ENCODE measurements around the gene GOLM1. TPM values are rescaled to one million over a fixed set of nuclear protein-coding genes. Genes with fewer than 3 reads are reported as not detected.

GOLM1 gene
- total RNA-seq, 1 donor from 2014 or later: 126 TPM

DNA sequence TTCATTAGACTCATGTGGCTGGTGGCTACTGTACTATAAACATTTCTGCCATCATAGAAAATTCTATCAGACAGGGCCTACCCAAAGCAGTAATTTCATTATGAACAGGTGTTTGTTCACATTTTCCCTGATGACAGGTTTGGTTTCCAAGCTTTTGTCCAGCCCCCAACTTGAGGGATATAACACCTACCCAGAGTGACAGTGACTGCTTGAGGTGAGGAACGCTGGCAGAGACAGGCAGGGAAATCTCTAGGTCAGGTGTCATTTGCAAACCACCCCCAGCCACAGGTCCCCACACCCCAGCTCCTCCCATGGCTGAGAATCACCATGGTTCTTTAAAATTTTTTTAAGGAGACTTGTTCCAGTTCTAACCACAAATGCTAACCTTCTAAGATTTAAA is 25.5 kb downstream of the GOLM1 start:
- Mint-ChIP-seq H3K27me3 (ENCODE audit: low read depth, unreplicated experiment) (no peaks in the 10 kb centered on the region), H3K4me1 (ENCODE audit: low read depth, unreplicated experiment) (peaks cover 35% of the 10 kb centered on the region), H3K4me3 (ENCODE audit: unreplicated experiment) (no peak overlapping the region), H3K27ac (ENCODE audit: unreplicated experiment) (no peak overlapping the region), H3K36me3 (ENCODE audit: low read depth, unreplicated experiment) (peaks cover 10% of the 10 kb centered on the region), H3K9me3 (ENCODE audit: unreplicated experiment) (no peaks in the 10 kb centered on the region)
- Histone ChIP-seq H3K4me3 (ENCODE audit: insufficient read depth, low read depth, low read length) (no peak overlapping the region), H3K9me3 (ENCODE audit: insufficient read depth, low read depth, low read length) (no peaks in the 10 kb centered on the region), H4K20me1 (ENCODE audit: insufficient read depth, low read length) (no peaks in the 10 kb centered on the region), H3K27me3 (ENCODE audit: insufficient read depth, low read length) (no peaks in the 10 kb centered on the region), H3K4me1 (ENCODE audit: insufficient read depth, low read length) (peaks cover 8% of the 10 kb centered on the region), H3K4me2 (ENCODE audit: low read length) (no peak overlapping the region), H3K27ac (ENCODE audit: low read depth, low read length) (no peak overlapping the region), H2AFZ (ENCODE audit: low read depth, low read length) (no peak overlapping the region), H3K36me3 (ENCODE audit: insufficient read depth, low read length) (peaks cover 6% of the 10 kb centered on the region), H3K9ac (ENCODE audit: low read length) (no peak overlapping the region), H3K79me2 (ENCODE audit: insufficient read depth, low read length) (no peaks in the 10 kb centered on the region)
- DNase-seq (ENCODE audit: low read depth) (no peak), FAIRE-seq (no peak)
- TF ChIP-seq, protein P1, sequence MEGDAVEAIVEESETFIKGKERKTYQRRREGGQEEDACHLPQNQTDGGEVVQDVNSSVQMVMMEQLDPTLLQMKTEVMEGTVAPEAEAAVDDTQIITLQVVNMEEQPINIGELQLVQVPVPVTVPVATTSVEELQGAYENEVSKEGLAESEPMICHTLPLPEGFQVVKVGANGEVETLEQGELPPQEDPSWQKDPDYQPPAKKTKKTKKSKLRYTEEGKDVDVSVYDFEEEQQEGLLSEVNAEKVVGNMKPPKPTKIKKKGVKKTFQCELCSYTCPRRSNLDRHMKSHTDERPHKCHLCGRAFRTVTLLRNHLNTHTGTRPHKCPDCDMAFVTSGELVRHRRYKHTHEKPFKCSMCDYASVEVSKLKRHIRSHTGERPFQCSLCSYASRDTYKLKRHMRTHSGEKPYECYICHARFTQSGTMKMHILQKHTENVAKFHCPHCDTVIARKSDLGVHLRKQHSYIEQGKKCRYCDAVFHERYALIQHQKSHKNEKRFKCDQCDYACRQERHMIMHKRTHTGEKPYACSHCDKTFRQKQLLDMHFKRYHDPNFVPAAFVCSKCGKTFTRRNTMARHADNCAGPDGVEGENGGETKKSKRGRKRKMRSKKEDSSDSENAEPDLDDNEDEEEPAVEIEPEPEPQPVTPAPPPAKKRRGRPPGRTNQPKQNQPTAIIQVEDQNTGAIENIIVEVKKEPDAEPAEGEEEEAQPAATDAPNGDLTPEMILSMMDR (IDR thresholded peaks at IDR 0.05; ENCODE audit: insufficient read depth, low read depth, low read length): no peak
- no peak for TF ChIP-seq EZH2 (IDR thresholded peaks at IDR 0.05; ENCODE audit: insufficient read depth, low read length)

DNA sequence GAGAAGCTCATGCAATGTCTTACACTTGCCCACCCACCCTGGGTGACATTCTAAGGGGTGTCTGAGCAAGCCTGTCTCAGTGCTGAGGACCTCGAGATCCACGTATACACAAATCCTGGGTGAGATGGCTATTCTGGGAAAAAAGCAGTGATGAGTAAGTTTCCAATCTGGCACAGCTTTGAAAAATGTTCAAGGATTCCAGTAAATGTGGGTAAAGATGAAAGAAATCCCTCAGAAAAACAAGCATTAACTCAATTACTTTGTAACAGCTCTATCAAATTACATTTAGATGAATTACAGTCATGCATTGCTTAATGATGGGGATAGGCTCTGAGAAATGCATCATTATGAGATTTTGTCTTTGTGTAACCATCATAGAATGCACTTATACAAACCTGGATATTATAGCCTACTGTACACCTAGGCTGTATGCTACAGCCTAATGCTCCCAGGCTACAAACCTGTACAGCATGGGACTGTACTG is 26.9 kb downstream of the GOLM1 start:
- Histone ChIP-seq H3K27ac (ENCODE audit: low read depth, low read length) (peak overlapping the region; percentile 29), H3K79me2 (ENCODE audit: insufficient read depth, low read length) (no peaks in the 10 kb centered on the region), H4K20me1 (ENCODE audit: insufficient read depth, low read length) (no peaks in the 10 kb centered on the region), H2AFZ (ENCODE audit: low read depth, low read length) (no peak overlapping the region), H3K27me3 (ENCODE audit: insufficient read depth, low read length) (no peaks in the 10 kb centered on the region), H3K9ac (ENCODE audit: low read length) (no peak overlapping the region), H3K4me2 (ENCODE audit: low read length) (no peak overlapping the region), H3K4me1 (ENCODE audit: insufficient read depth, low read length) (peaks cover 8% of the 10 kb centered on the region), H3K36me3 (ENCODE audit: insufficient read depth, low read length) (no peaks in the 10 kb centered on the region), H3K9me3 (ENCODE audit: insufficient read depth, low read depth, low read length) (no peaks in the 10 kb centered on the region), H3K4me3 (ENCODE audit: insufficient read depth, low read depth, low read length) (no peak overlapping the region)
- FAIRE-seq: no peak
- Mint-ChIP-seq H3K4me3 (ENCODE audit: unreplicated experiment) (no peak overlapping the region), H3K9me3 (ENCODE audit: unreplicated experiment) (no peaks in the 10 kb centered on the region), H3K27me3 (ENCODE audit: low read depth, unreplicated experiment) (no peaks in the 10 kb centered on the region), H3K36me3 (ENCODE audit: low read depth, unreplicated experiment) (peaks cover 6% of the 10 kb centered on the region), H3K27ac (ENCODE audit: unreplicated experiment) (peak overlapping the region; percentile 60), H3K4me1 (ENCODE audit: low read depth, unreplicated experiment) (peaks cover 28% of the 10 kb centered on the region)
- TF ChIP-seq, protein P1 (IDR thresholded peaks at IDR 0.05; ENCODE audit: insufficient read depth, low read depth, low read length): no peak
- TF ChIP-seq EZH2 (IDR thresholded peaks at IDR 0.05; ENCODE audit: insufficient read depth, low read length): no peak
- DNase-seq (ENCODE audit: low read depth): peak; percentile 86

DNA sequence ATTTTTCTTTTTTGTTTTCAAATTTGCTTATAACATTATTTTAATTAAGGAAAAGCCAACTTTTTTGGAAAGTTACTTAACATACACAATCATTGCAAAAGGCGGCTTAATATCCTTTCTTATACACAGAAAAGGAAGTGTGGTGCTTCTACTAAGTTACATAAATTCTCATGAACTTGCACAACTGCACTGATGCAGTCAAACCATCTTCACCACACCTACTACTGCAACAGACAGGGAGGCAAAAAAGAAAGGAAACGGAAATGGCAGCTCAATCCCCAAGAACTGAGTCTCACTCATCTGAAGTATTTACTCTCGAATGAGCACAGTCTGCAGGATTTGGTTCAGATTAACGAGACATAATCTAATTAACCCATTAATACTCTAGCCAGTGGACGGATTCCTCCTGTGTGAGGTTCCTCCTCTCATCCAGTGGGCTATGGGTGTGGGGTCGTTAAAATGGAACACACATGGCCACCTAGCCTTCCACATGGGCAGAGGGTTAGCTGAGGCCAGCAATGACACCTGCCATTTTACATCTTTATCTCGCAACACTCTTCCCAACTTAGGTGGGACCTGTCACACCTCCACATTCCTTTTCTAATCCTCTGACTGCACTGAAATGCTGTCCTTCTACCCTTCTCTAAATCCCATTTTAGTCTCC is 30.0 kb downstream of the GOLM1 start:
- Mint-ChIP-seq H3K9me3 (ENCODE audit: unreplicated experiment) (no peaks in the 10 kb centered on the region), H3K27ac (ENCODE audit: unreplicated experiment) (no peak overlapping the region), H3K4me3 (ENCODE audit: unreplicated experiment) (no peak overlapping the region), H3K36me3 (ENCODE audit: low read depth, unreplicated experiment) (peaks cover 9% of the 10 kb centered on the region), H3K27me3 (ENCODE audit: low read depth, unreplicated experiment) (no peaks in the 10 kb centered on the region), H3K4me1 (ENCODE audit: low read depth, unreplicated experiment) (peaks cover 15% of the 10 kb centered on the region)
- no peaks in the 10 kb centered on the region for H3K36me3 ChIP-seq (ENCODE audit: insufficient read depth, low read length)
- no peak for FAIRE-seq
- no peak overlapping the region for H3K9ac ChIP-seq (ENCODE audit: low read length)
- no peak overlapping the region for H2AFZ ChIP-seq (ENCODE audit: low read depth, low read length)
- no peak overlapping the region for H3K27ac ChIP-seq (ENCODE audit: low read depth, low read length)
- DNase-seq (ENCODE audit: low read depth): no peak
- no peak overlapping the region for H3K4me2 ChIP-seq (ENCODE audit: low read length)
- no peaks in the 10 kb centered on the region for H3K9me3 ChIP-seq (ENCODE audit: insufficient read depth, low read depth, low read length)
- H3K27me3 ChIP-seq (ENCODE audit: insufficient read depth, low read length): no peaks in the 10 kb centered on the region
- H3K4me3 ChIP-seq (ENCODE audit: insufficient read depth, low read depth, low read length): no peak overlapping the region
- no peak for TF ChIP-seq EZH2 (IDR thresholded peaks at IDR 0.05; ENCODE audit: insufficient read depth, low read length)
- TF ChIP-seq, protein P1 (IDR thresholded peaks at IDR 0.05; ENCODE audit: insufficient read depth, low read depth, low read length): no peak
- no peaks in the 10 kb centered on the region for H3K79me2 ChIP-seq (ENCODE audit: insufficient read depth, low read length)
- peaks cover 8% of the 10 kb centered on the region for H3K4me1 ChIP-seq (ENCODE audit: insufficient read depth, low read length)
- H4K20me1 ChIP-seq (ENCODE audit: insufficient read depth, low read length): no peaks in the 10 kb centered on the region
